ENCODE data around the gene HOMEZ.

DNA sequence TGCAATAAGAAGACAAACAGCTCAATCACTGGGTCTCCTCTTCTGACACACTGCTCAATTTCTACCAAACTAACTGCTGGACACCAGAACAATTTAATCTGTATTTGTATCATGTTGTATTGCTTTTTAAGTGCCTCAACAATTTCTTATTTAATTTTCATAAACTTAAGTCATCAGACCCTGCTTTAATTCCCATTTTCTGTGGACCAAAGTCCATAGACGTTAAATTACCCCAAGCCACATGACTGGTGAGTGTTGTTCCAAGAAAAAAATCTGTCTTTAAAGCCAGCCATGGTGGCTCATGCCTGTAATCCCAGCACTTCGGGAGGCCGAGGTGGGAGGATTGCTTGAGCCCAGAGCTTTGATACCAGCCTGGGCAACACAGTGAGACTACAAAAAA is 8.7 kb downstream of the HOMEZ start:
- TF ChIP-seq, protein P1, sequence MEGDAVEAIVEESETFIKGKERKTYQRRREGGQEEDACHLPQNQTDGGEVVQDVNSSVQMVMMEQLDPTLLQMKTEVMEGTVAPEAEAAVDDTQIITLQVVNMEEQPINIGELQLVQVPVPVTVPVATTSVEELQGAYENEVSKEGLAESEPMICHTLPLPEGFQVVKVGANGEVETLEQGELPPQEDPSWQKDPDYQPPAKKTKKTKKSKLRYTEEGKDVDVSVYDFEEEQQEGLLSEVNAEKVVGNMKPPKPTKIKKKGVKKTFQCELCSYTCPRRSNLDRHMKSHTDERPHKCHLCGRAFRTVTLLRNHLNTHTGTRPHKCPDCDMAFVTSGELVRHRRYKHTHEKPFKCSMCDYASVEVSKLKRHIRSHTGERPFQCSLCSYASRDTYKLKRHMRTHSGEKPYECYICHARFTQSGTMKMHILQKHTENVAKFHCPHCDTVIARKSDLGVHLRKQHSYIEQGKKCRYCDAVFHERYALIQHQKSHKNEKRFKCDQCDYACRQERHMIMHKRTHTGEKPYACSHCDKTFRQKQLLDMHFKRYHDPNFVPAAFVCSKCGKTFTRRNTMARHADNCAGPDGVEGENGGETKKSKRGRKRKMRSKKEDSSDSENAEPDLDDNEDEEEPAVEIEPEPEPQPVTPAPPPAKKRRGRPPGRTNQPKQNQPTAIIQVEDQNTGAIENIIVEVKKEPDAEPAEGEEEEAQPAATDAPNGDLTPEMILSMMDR (conservative IDR thresholded peaks at IDR 0.05; ENCODE audit: low read length), result no peak
- no peak for TF ChIP-seq EZH2phosphoT487 (IDR thresholded peaks at IDR 0.05; ENCODE audit: borderline replicate concordance, low read depth, low read length)

Data from OCI-LY7 (cell line).